Glutamatergic neuron (in vitro differentiated cells): ENCODE data around the gene NRDE2. TPM values are rescaled to one million over a fixed set of nuclear protein-coding genes. Genes with fewer than 3 reads are reported as not detected.

ENCODE experiments used
- DNase-seq: peaks from one replicate; pipeline ENCODE4 v3.0.0; 2022
- H3K27ac Mint-ChIP-seq: one replicate; pipeline ENCODE4 v1.8.0; 2020; ENCODE audit warnings: mild to moderate bottlenecking, mixed read lengths, inconsistent platforms; ENCODE audit not compliant: unreplicated experiment
- H3K27me3 Mint-ChIP-seq: one replicate; pipeline ENCODE4 v1.8.0; 2020; ENCODE audit warnings: mild to moderate bottlenecking, moderate library complexity, mixed read lengths, inconsistent platforms; ENCODE audit not compliant: unreplicated experiment
- H3K36me3 Mint-ChIP-seq: one replicate; pipeline ENCODE4 v1.8.0; 2020; ENCODE audit warnings: mild to moderate bottlenecking, mixed read lengths, inconsistent platforms; ENCODE audit not compliant: unreplicated experiment
- H3K4me1 Mint-ChIP-seq: one replicate; pipeline ENCODE4 v1.8.0; 2020; ENCODE audit warnings: mild to moderate bottlenecking, low read depth, mixed read lengths, inconsistent platforms; ENCODE audit not compliant: unreplicated experiment
- H3K4me3 Mint-ChIP-seq: one replicate; pipeline ENCODE4 v1.8.0; 2020; ENCODE audit warnings: mild to moderate bottlenecking, mixed read lengths, inconsistent platforms; ENCODE audit not compliant: unreplicated experiment
- H3K9me3 Mint-ChIP-seq: one replicate; pipeline ENCODE4 v1.8.0; 2020; ENCODE audit warnings: mild to moderate bottlenecking, moderate library complexity, mixed read lengths, inconsistent platforms; ENCODE audit not compliant: unreplicated experiment
- CTCF ChIP-seq: fragments of 200-600 bp; sonication (generic); IDR thresholded peaks from one replicate; pipeline ENCODE4 v1.5.0; 2021; ENCODE audit not compliant: partially characterized antibody, unreplicated experiment
- total RNA-seq: library from RNA; stranded (reverse); fragmentation: NEBNext Ultra II Directional; extraction: Animal tissue kit (Norgen Biotek cat#: 25700); gene quantifications from one replicate; pipeline ENCODE4 v1.2.1, GENCODE V29; 2021; ENCODE audit not compliant: unreplicated experiment

NRDE2 gene
- total RNA-seq, 1 donor from 2014 or later = 22.4 TPM

DNA sequence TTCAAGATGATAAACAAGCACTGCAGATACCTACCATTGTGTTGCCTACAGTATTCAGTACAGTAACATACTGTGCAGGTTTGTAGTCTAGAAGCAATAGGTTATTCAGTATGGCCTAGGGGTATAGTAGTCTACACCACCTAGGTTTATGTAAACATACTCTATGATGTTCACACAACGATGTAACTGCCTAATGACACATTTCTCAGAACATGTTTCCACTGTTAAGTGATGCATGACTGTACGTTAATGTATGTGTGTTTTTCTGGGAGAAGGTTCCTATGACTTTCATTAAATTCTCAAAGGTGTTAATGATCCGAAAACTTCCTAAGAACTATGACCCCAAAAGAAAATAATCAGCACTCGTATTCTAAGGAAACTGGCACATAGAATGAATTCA, 44.2 kb upstream of the NRDE2 start:
- Mint-ChIP-seq H3K27ac (no peak overlapping the region), H3K27me3 (no peaks in the 10 kb centered on the region), H3K36me3 (no peaks in the 10 kb centered on the region), H3K4me1 (no peaks in the 10 kb centered on the region), H3K4me3 (no peak overlapping the region), H3K9me3 (no peaks in the 10 kb centered on the region)
- TF ChIP-seq CTCF = no peak
- no peak for DNase-seq

- no peaks in the 10 kb centered on the region for H3K36me3 Mint-ChIP-seq
- H3K9me3 Mint-ChIP-seq = no peaks in the 10 kb centered on the region
- H3K27me3 Mint-ChIP-seq = no peaks in the 10 kb centered on the region
- H3K4me3 Mint-ChIP-seq = no peak overlapping the region
- no peaks in the 10 kb centered on the region for H3K4me1 Mint-ChIP-seq
- no peak for DNase-seq
- H3K27ac Mint-ChIP-seq = no peak overlapping the region
- TF ChIP-seq CTCF = no peak
Observed at GRCh38 chr14:90374813-90375212, 43.1 kb upstream of the NRDE2 start.

GRCh38 chr14:90373887-90374286, 42.1 kb upstream of the NRDE2 start:
- DNase-seq = no peak
- Mint-ChIP-seq H3K4me1 (no peaks in the 10 kb centered on the region), H3K36me3 (no peaks in the 10 kb centered on the region), H3K27me3 (no peaks in the 10 kb centered on the region), H3K27ac (no peak overlapping the region), H3K9me3 (no peaks in the 10 kb centered on the region), H3K4me3 (no peak overlapping the region)
- TF ChIP-seq CTCF = no peak

- no peaks in the 10 kb centered on the region for H3K27me3 Mint-ChIP-seq
- no peak for DNase-seq
- no peak for TF ChIP-seq CTCF
- H3K9me3 Mint-ChIP-seq = no peaks in the 10 kb centered on the region
- no peaks in the 10 kb centered on the region for H3K36me3 Mint-ChIP-seq
- H3K4me3 Mint-ChIP-seq = no peak overlapping the region
- no peaks in the 10 kb centered on the region for H3K4me1 Mint-ChIP-seq
- H3K27ac Mint-ChIP-seq = no peak overlapping the region
Observed at GRCh38 chr14:90368946-90369721, 37.4 kb upstream of the NRDE2 start.

DNA sequence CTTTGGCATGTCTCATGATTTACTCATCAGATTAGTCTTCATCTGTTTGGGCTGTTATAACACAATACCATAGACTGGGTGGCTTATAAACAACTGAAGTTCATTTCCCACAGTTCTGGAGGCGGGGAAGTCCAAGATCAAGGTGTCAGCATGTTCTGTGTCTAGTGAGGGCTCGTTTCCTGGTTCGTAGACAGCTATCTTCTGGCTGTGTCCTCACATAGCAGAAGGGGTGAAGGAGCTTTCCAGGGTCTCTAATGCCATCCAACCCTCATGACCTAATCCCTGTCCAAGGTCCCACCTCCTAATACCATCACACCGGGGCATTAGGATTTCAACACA, 30.8 kb upstream of the NRDE2 start:
- no peaks in the 10 kb centered on the region for H3K36me3 Mint-ChIP-seq
- no peaks in the 10 kb centered on the region for H3K4me1 Mint-ChIP-seq
- no peak for DNase-seq
- H3K27me3 Mint-ChIP-seq = no peaks in the 10 kb centered on the region
- no peak overlapping the region for H3K27ac Mint-ChIP-seq
- TF ChIP-seq CTCF = no peak
- no peak overlapping the region for H3K4me3 Mint-ChIP-seq
- no peaks in the 10 kb centered on the region for H3K9me3 Mint-ChIP-seq
